Stomach (tissue), 9 donors: ENCODE measurements around the gene COLEC12. TPM values are rescaled to one million over a fixed set of nuclear protein-coding genes. Genes with fewer than 3 reads are reported as not detected.

Source experiments
- DNase-seq, 2 donors: peaks; one replicate each; pipeline versions ENCODE4 v3.0.0 to v3.0.0-alpha.2; 2013 to 2019
- H3K27ac ChIP-seq, 5 donors: fragments of 200-600 bp in 4 of 5; sonication (generic) in 4 of 5; one replicate each; pipeline ENCODE4 v1.5.1; 2013 to 2019; ENCODE audit warnings: mild to moderate bottlenecking in 1 of 5, moderate library complexity in 1 of 5
- H3K27me3 ChIP-seq, 3 donors: fragments of 200-600 bp; sonication (generic); one replicate each; pipeline ENCODE4 v1.5.1; 2017 to 2019; ENCODE audit warnings: mixed run types in 1 of 3
- H3K36me3 ChIP-seq, 4 donors: fragments of 200-600 bp; sonication (generic); 1 replicate in 3 of 4; 2 replicates in 1 of 4; pipeline ENCODE4 v1.5.1; 2016 to 2019
- H3K4me1 ChIP-seq, 4 donors: fragments of 200-600 bp; sonication (generic); one replicate each; pipeline ENCODE4 v1.5.1; 2016 to 2019
- H3K4me3 ChIP-seq, 4 donors: fragments of 200-600 bp; sonication (generic) in 3 of 4; one replicate each; pipeline ENCODE4 v1.5.1; 2016 to 2019; ENCODE audit warnings: mild to moderate bottlenecking in 1 of 4
- H3K9me3 ChIP-seq, 4 donors: fragments of 200-600 bp; sonication (generic); one replicate each; pipeline ENCODE4 v1.5.1; 2016 to 2019
- EP300 ChIP-seq: sonication (generic); formaldehyde crosslinking; IDR thresholded peaks from one replicate; pipeline ENCODE4 v1.6.1; 2017; ENCODE audit warnings: antibody characterized with exemption
- POLR2A ChIP-seq, 4 donors: fragments of 450-650 bp; IDR thresholded peaks; one replicate each; pipeline ENCODE4 v1.6.1; 2016; ENCODE audit warnings: antibody characterized with exemption in 4 of 4, control low read depth in 2 of 4, mild to moderate bottlenecking in 1 of 4, moderate library complexity in 1 of 4
- POLR2AphosphoS5 ChIP-seq, 3 donors: sonication (generic); formaldehyde crosslinking; IDR thresholded peaks; one replicate each; pipeline ENCODE4 v1.6.1; 2016; ENCODE audit warnings: antibody characterized with exemption in 3 of 3
- WGBS, 5 donors: extraction: QIAGEN DNeasy Blood & Tissue Kit in 3 of 5; methylation state at CpG; one replicate each; pipeline versions ENCODE4 v1.1.5 to v1.1.7; 2013 to 2018; 5-methylcytosine and 5-hydroxymethylcytosine counted together
- intact Hi-C: fragments of 100-400 bp; cut with DNase I; formaldehyde crosslinking; loops from one replicate; pipeline ENCODE4 v1.15.1; 2023; ENCODE audit warnings: low total_unique reads
- polyA plus RNA-seq, 3 donors: library from polyadenylated mRNA; stranded (reverse); fragments of 200-250 nt; gene quantifications; one replicate each; pipeline ENCODE4 v1.2.3, GENCODE V29; 2013
- total RNA-seq, 5 donors: library from RNA; depleted of rRNA; stranded (reverse); fragments of >200 nt; gene quantifications; one replicate each; pipeline versions ENCODE4 v1.1.0 to v1.2.3, GENCODE V29; 2014 to 2016
- TF ChIP-seq, protein P1 (sequence below), 7 experiments: fragments of 450-650 bp in 4 of 7; fragments of 200-600 bp in 3 of 7; sonication (generic) in 3 of 7; IDR thresholded peaks; one replicate each; pipeline ENCODE4 v1.5.1; 2016 to 2019; ENCODE audit warnings: antibody characterized with exemption in 7 of 7, control low read depth in 2 of 7, mild to moderate bottlenecking in 1 of 7
- donor health status: healthy with polysubstance abuse.
- donor health status: Bipolar disorder and iron deficiency.
- donor health status: healthy.

Gene COLEC12
- total and polyA plus RNA-seq, 8 donors = 1.7 to 37.5 (median 5.6) TPM

DNA sequence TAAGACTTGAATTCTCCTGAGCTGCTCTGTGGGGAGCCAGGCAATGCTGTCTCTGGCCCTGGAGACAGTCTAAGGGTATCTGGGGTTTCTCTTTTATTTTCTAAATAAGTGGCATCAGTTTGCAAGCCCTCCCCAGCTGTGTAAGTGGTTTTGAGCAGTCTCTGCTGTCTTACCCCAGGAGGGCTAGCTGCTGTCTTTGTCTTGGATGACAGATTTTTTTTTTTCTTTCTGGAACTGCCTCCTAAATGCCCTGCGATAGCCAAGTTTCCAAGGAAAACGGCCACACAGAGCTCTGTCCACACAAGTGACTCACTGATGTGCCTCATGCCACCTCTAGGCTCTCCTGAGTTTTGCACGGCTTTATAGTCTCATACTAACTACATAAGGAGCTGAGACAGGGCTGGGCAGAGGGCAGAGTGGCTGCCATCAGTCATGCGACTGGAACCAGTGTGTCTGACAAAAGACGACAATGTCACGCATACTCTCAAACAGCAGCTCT is 195.4 kb downstream of the COLEC12 start:
- no peaks in the 10 kb centered on the region for H3K9me3 ChIP-seq
- H3K27me3 ChIP-seq = no peaks in the 10 kb centered on the region
- no peak overlapping the region for H3K27ac ChIP-seq
- no peak overlapping the region for H3K4me3 ChIP-seq
- intact Hi-C loops = no loop called here
- H3K36me3 ChIP-seq = no peaks in the 10 kb centered on the region
- no peak for DNase-seq
- WGBS, 5 donors = 73 to 81% (median 75%) methylated on average over 6 of the region's 6 CpGs
- no peak for TF ChIP-seq POLR2A (IDR thresholded peaks at IDR 0.05)
- TF ChIP-seq, protein P1, sequence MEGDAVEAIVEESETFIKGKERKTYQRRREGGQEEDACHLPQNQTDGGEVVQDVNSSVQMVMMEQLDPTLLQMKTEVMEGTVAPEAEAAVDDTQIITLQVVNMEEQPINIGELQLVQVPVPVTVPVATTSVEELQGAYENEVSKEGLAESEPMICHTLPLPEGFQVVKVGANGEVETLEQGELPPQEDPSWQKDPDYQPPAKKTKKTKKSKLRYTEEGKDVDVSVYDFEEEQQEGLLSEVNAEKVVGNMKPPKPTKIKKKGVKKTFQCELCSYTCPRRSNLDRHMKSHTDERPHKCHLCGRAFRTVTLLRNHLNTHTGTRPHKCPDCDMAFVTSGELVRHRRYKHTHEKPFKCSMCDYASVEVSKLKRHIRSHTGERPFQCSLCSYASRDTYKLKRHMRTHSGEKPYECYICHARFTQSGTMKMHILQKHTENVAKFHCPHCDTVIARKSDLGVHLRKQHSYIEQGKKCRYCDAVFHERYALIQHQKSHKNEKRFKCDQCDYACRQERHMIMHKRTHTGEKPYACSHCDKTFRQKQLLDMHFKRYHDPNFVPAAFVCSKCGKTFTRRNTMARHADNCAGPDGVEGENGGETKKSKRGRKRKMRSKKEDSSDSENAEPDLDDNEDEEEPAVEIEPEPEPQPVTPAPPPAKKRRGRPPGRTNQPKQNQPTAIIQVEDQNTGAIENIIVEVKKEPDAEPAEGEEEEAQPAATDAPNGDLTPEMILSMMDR (IDR thresholded peaks at IDR 0.05) = no peak
- no peak for TF ChIP-seq EP300
- no peak for TF ChIP-seq POLR2AphosphoS5 (IDR thresholded peaks at IDR 0.05)
- no peaks in the 10 kb centered on the region for H3K4me1 ChIP-seq

DNA sequence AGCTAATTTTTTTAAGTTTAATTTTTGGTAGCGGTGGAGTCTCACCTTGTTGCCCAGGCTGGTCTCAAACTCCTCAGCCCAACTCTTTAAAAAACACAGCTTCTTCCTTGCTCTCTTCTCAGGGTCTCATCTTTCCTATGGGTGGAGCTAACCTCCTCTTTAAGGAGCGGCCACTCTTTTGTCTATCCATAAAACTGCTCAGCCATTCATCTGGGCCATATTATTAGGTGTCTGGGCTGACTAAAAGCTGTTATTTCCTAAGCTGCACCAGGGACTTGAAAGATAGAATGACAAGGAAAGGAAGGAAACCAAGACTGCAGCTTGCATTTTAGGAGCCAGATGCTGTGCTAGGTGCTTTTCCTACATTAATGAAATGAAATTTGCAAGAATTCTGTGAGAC is 196.9 kb downstream of the COLEC12 start:
- DNase-seq = no peak
- Histone ChIP-seq H3K9me3 (no peaks in the 10 kb centered on the region), H3K27ac (no peak overlapping the region), H3K27me3 (no peaks in the 10 kb centered on the region), H3K4me3 (no peak overlapping the region), H3K36me3 (no peaks in the 10 kb centered on the region), H3K4me1 (no peaks in the 10 kb centered on the region)
- 90 to 98% (median 93%) methylated on average over 2 of the region's 2 CpGs for WGBS, 5 donors
- intact Hi-C loops = no loop called here
- TF ChIP-seq POLR2AphosphoS5 (IDR thresholded peaks at IDR 0.05) (no peak), EP300 (no peak), POLR2A (IDR thresholded peaks at IDR 0.05) (no peak)
- TF ChIP-seq, protein P1 (IDR thresholded peaks at IDR 0.05) = no peak

DNA sequence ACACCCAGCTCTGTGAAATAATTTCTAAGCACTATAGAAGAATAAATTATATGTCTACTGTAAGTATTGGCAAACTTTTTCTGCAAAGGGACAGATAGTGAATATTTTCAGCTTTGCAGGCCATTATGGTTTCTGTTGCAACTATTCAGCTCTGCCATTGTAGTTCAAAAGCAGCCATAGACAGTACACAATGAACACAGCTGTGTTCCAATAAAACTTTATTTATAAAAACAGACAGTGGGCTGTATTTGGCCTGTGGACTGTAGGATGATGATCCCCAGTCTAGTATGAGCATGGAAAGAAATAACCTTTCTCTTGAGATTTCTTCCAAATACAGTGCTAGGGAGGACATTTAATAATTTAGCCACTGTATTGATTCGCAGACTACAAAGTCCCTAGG is 197.5 kb downstream of the COLEC12 start:
- DNase-seq = no peak
- no peak for TF ChIP-seq POLR2AphosphoS5 (IDR thresholded peaks at IDR 0.05)
- no peak for TF ChIP-seq POLR2A (IDR thresholded peaks at IDR 0.05)
- TF ChIP-seq EP300 = no peak
- TF ChIP-seq, protein P1 (IDR thresholded peaks at IDR 0.05) = no peak
- intact Hi-C loops = no loop called here
- Histone ChIP-seq H3K36me3 (no peaks in the 10 kb centered on the region), H3K27ac (no peak overlapping the region), H3K9me3 (no peaks in the 10 kb centered on the region), H3K4me3 (no peak overlapping the region), H3K4me1 (no peaks in the 10 kb centered on the region), H3K27me3 (no peaks in the 10 kb centered on the region)
- WGBS, 5 donors = 48 to 100% (median 93%) methylated on average over 1 of the region's 1 CpG

DNA sequence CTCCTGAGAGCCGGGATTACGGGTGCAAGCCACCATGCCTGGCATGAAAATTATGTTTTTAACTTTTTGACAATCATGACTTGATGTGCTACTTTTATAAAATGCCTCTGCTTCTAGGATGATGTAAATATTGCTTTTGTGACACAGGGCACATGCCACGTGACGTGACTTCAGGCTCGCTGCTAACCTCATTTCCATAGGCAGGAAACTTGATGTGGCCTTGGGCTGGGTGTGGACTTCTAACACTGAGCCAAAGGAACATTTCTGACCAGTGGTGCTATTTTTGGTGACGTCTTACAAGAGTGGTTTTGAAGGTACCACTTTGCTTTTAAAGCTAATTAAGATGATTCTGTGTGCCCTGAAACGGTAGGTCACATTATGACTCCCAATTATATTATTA is 198.4 kb downstream of the COLEC12 start:
- DNase-seq = no peak
- H3K27ac ChIP-seq = no peak overlapping the region
- H3K4me1 ChIP-seq = no peaks in the 10 kb centered on the region
- no peaks in the 10 kb centered on the region for H3K27me3 ChIP-seq
- no peak for TF ChIP-seq POLR2A (IDR thresholded peaks at IDR 0.05)
- TF ChIP-seq POLR2AphosphoS5 (IDR thresholded peaks at IDR 0.05) = no peak
- TF ChIP-seq EP300 = no peak
- TF ChIP-seq, protein P1 (IDR thresholded peaks at IDR 0.05) = no peak
- 81 to 88% (median 84%) methylated on average over 7 of the region's 7 CpGs for WGBS, 5 donors
- no peaks in the 10 kb centered on the region for H3K36me3 ChIP-seq
- no peaks in the 10 kb centered on the region for H3K9me3 ChIP-seq
- intact Hi-C loops = no loop called here
- H3K4me3 ChIP-seq = no peak overlapping the region
